Smooth muscle cell (in vitro differentiated cells): Measurements from ENCODE around the gene PPP1R2. TPM values are rescaled to one million over a fixed set of nuclear protein-coding genes. Genes with fewer than 3 reads are reported as not detected.

Experiments used
- DNase-seq: peaks from one replicate; lab custom pipeline; 2025; ENCODE audit not compliant: unreplicated experiment; lab: John Stamatoyannopoulos, UW
- H2AFZ ChIP-seq: fragments of 200-600 bp; sonication (generic); 2 replicates; pipeline ENCODE4 v1.6.0; 2016; ENCODE audit warnings: antibody characterized with exemption, low read depth, mild to moderate bottlenecking
- H3F3A ChIP-seq: fragments of 200-600 bp; sonication (generic); 2 replicates; pipeline ENCODE4 v1.6.0; 2017; ENCODE audit warnings: antibody characterized with exemption, low read depth
- H3K27ac ChIP-seq: fragments of 200-600 bp; sonication (generic); 2 replicates; pipeline ENCODE4 v1.5.1; 2016; ENCODE audit warnings: low read depth, mild to moderate bottlenecking
- H3K27me3 ChIP-seq: fragments of 200-600 bp; sonication (generic); 2 replicates; pipeline ENCODE4 v1.6.1; 2016; ENCODE audit warnings: low read depth, mild to moderate bottlenecking
- H3K36me3 ChIP-seq: fragments of 200-600 bp; sonication (generic); 2 replicates; pipeline ENCODE4 v1.5.1; 2016; ENCODE audit warnings: low read depth
- H3K4me1 ChIP-seq: fragments of 200-600 bp; sonication (generic); 2 replicates; pipeline ENCODE4 v1.5.1; 2016; ENCODE audit warnings: low read depth
- H3K4me2 ChIP-seq: fragments of 200-600 bp; sonication (generic); 2 replicates; pipeline ENCODE4 v1.6.0; 2016; ENCODE audit warnings: mild to moderate bottlenecking
- H3K4me3 ChIP-seq: fragments of 200-600 bp; sonication (generic); 2 replicates; pipeline ENCODE4 v1.5.1; 2016; ENCODE audit warnings: mild to moderate bottlenecking
- H3K79me2 ChIP-seq: fragments of 200-600 bp; sonication (generic); 2 replicates; pipeline ENCODE4 v1.6.0; 2016; ENCODE audit warnings: low read depth, mild to moderate bottlenecking
- H3K9ac ChIP-seq: fragments of 200-600 bp; sonication (generic); 2 replicates; pipeline ENCODE4 v1.6.0; 2016; ENCODE audit warnings: low read depth
- H3K9me3 ChIP-seq: fragments of 200-600 bp; sonication (generic); replicated peaks from 2 replicates; pipeline ENCODE4 v1.5.1; 2016; ENCODE audit warnings: low read depth
- H4K20me1 ChIP-seq: fragments of 200-600 bp; sonication (generic); 2 replicates; pipeline ENCODE4 v1.6.0; 2016; ENCODE audit warnings: low read depth
- CTCF ChIP-seq: fragments of 200-600 bp; sonication (generic); IDR thresholded peaks from 2 replicates; pipeline ENCODE4 v1.5.1; 2017; ENCODE audit warnings: borderline replicate concordance, mild to moderate bottlenecking, antibody characterized with exemption; ENCODE audit not compliant: insufficient read depth, poor library complexity, severe bottlenecking
- WGBS: methylation state at CpG from one replicate; pipeline ENCODE4 v1.1.7; 2016; ENCODE audit warnings: low lambda C conversion rate; 5-methylcytosine and 5-hydroxymethylcytosine counted together
- polyA plus RNA-seq: library from polyadenylated mRNA; unstranded; fragments of >200 nt; fragmentation: Nextera tagmentation; extraction: Ambion mirVana; gene quantifications from 2 replicates; pipeline ENCODE4 v1.2.1, GENCODE V29; 2016
- total RNA-seq: library from RNA; depleted of rRNA; stranded (reverse); fragments of >200 nt; gene quantifications from 2 replicates; pipeline ENCODE4 v1.2.3, GENCODE V29; 2014

The PPP1R2 gene
- total and polyA plus RNA-seq, 2 experiments from 2014 or later, result 33.4 to 47.5 TPM

- 56% methylated on average over 4 of the region's 4 CpGs for WGBS
- H3F3A ChIP-seq, result peaks cover under 1% of the 10 kb centered on the region
- peaks cover 9% of the 10 kb centered on the region for H3K4me1 ChIP-seq
- no peak for TF ChIP-seq CTCF
- peaks cover 14% of the 10 kb centered on the region for H3K79me2 ChIP-seq
- H3K36me3 ChIP-seq, result no peaks in the 10 kb centered on the region
- no peaks in the 10 kb centered on the region for H3K27me3 ChIP-seq
- H4K20me1 ChIP-seq, result peaks cover 12% of the 10 kb centered on the region
- H3K4me2 ChIP-seq, result no peak overlapping the region
- no peaks in the 10 kb centered on the region for H3K9me3 ChIP-seq
- no peak overlapping the region for H3K9ac ChIP-seq
- H3K4me3 ChIP-seq, result no peak overlapping the region
- H2AFZ ChIP-seq, result peak overlapping the region; percentile 7
- no peak for DNase-seq
- H3K27ac ChIP-seq, result peak overlapping the region; percentile 8
These were observed 3.0 kb upstream of the PPP1R2 start for GRCh38 chr3:195546130-195546560.

GRCh38 chr3:195544634-195545033 lies 1.5 kb upstream of the PPP1R2 start:
- Histone ChIP-seq H3K27ac (no peak overlapping the region), H3K27me3 (no peaks in the 10 kb centered on the region), H3F3A (peaks cover 3% of the 10 kb centered on the region), H3K4me2 (no peak overlapping the region), H3K36me3 (no peaks in the 10 kb centered on the region), H3K9me3 (no peaks in the 10 kb centered on the region), H3K79me2 (peaks cover 29% of the 10 kb centered on the region), H3K4me3 (no peak overlapping the region), H4K20me1 (peaks cover 27% of the 10 kb centered on the region), H3K4me1 (peaks cover 9% of the 10 kb centered on the region), H2AFZ (no peak overlapping the region), H3K9ac (no peak overlapping the region)
- TF ChIP-seq CTCF, result no peak
- DNase-seq, result no peak
- 91% methylated on average over 2 of the region's 3 CpGs for WGBS

GRCh38 chr3:195544230-195544536 lies 1.1 kb upstream of the PPP1R2 start:
- Histone ChIP-seq H3K79me2 (peaks cover 34% of the 10 kb centered on the region), H3K27me3 (no peaks in the 10 kb centered on the region), H2AFZ (no peak overlapping the region), H3F3A (peaks cover 3% of the 10 kb centered on the region), H3K4me2 (peak overlapping the region; percentile 95), H4K20me1 (peaks cover 32% of the 10 kb centered on the region), H3K4me1 (peaks cover 9% of the 10 kb centered on the region), H3K36me3 (no peaks in the 10 kb centered on the region), H3K9me3 (no peaks in the 10 kb centered on the region), H3K4me3 (no peak overlapping the region), H3K9ac (no peak overlapping the region), H3K27ac (no peak overlapping the region)
- no peak for TF ChIP-seq CTCF
- no peak for DNase-seq
- 80% methylated on average over 4 of the region's 4 CpGs for WGBS

- H4K20me1 ChIP-seq, result peaks cover 37% of the 10 kb centered on the region
- peaks cover 3% of the 10 kb centered on the region for H3F3A ChIP-seq
- no peaks in the 10 kb centered on the region for H3K27me3 ChIP-seq
- H3K36me3 ChIP-seq, result no peaks in the 10 kb centered on the region
- H3K4me3 ChIP-seq, result peak overlapping the region; percentile 78
- H3K27ac ChIP-seq, result no peak overlapping the region
- 12% methylated on average over 38 of the region's 38 CpGs for WGBS
- no peak for DNase-seq
- H3K9me3 ChIP-seq, result no peaks in the 10 kb centered on the region
- peaks cover 39% of the 10 kb centered on the region for H3K79me2 ChIP-seq
- no peak for TF ChIP-seq CTCF
- peak overlapping the region; percentile 95 for H3K4me2 ChIP-seq
- peak overlapping the region; percentile 94 for H3K9ac ChIP-seq
- H3K4me1 ChIP-seq, result peaks cover 9% of the 10 kb centered on the region
- H2AFZ ChIP-seq, result peak overlapping the region; percentile 95
These were observed 540 bp upstream of the PPP1R2 start for GRCh38 chr3:195543500-195544229.
